ENCODE results near the gene CCDC154. TPM values are rescaled to one million over a fixed set of nuclear protein-coding genes. Genes with fewer than 3 reads are reported as not detected.

CCDC154 gene
- total and polyA plus RNA-seq, 2 donors (not counting 1 experiment from before 2014, with no cell fraction given): 12.4 to 22.9 TPM

- peaks cover 90% of the 10 kb centered on the region for H3K79me2 ChIP-seq (ENCODE audit: control insufficient read depth, insufficient read depth, low read length)
- peak overlapping the region; percentile 91 for H3K27ac Mint-ChIP-seq
- intact Hi-C loops (cut with micrococcal nuclease): no loop called here
- peak overlapping the region; percentile 97 for H3K4me2 ChIP-seq (replicated peaks; ENCODE audit: low read depth, low read length, poor library complexity, severe bottlenecking)
- CTCF ChIA-PET: interaction anchor here (0.7 to 1.5 kb wide), 2 partner anchors 44 to 70 kb away, joined by 3 to 7 read pairs; no protein-coding TSS in a partner anchor
- H3K4me1 Mint-ChIP-seq: peaks cover 53% of the 10 kb centered on the region
- H3K9me3 Mint-ChIP-seq (ENCODE audit: insufficient read depth): no peaks in the 10 kb centered on the region
- peaks cover 24% of the 10 kb centered on the region for H4K20me1 ChIP-seq (ENCODE audit: control insufficient read depth, insufficient read depth, low read length, poor library complexity, severe bottlenecking)
- no peak for DNase-seq
- H3K36me3 ChIP-seq (replicated peaks in 1 of 2; ENCODE audit: control extremely low read depth in 1 of 2, control insufficient read depth in 1 of 2, extremely low read depth in 1 of 2, insufficient read depth in 2 of 2, low read length in 1 of 2): no peaks in the 10 kb centered on the region
- no peak for ATAC-seq (ENCODE audit: low read depth)
- TF ChIP-seq CTCF (IDR thresholded peaks at IDR 0.05) (no peak), EZH2 (IDR thresholded peaks at IDR 0.05; ENCODE audit: borderline replicate concordance, insufficient read depth, low read depth, low read length, poor library complexity, severe bottlenecking) (no peak)
- no peaks in the 10 kb centered on the region for H3K9me3 ChIP-seq (ENCODE audit: control extremely low read depth in 1 of 3, control insufficient read depth in 2 of 3, insufficient read depth in 1 of 3, low read length in 2 of 3)
- H3K4me1 ChIP-seq (ENCODE audit: control insufficient read depth in 2 of 2, insufficient read depth in 2 of 2, low read length in 2 of 2): peaks cover 42 to 59% of the 10 kb centered on the region in 2 donors
- H3K4me3 Mint-ChIP-seq: peak overlapping the region; percentile 91
- no peaks in the 10 kb centered on the region for H3K27me3 ChIP-seq (replicated peaks in 1 of 4; ENCODE audit: control extremely low read depth in 1 of 4, control insufficient read depth in 3 of 4, insufficient read depth in 4 of 4, low read length in 3 of 4)
- 94% methylated on average over 2 of the region's 3 CpGs for WGBS (ENCODE audit: insufficient coverage)
- no peaks in the 10 kb centered on the region for H3K27me3 Mint-ChIP-seq
- no peak overlapping the region for H3K4me3 ChIP-seq (ENCODE audit: control extremely low read depth in 1 of 5, extremely low read depth in 1 of 5, insufficient read depth in 1 of 5, low read depth in 2 of 5, low read length in 4 of 5)
- no peak overlapping the region for H3K9ac ChIP-seq (ENCODE audit: low read length)
- H3K27ac ChIP-seq (ENCODE audit: low read length in 2 of 2): peak overlapping the region in 1 of 2 donors; percentile 96
- H2AFZ ChIP-seq (ENCODE audit: insufficient read depth, low read depth, low read length, poor library complexity, severe bottlenecking): no peak overlapping the region
- POLR2A ChIA-PET: interaction anchor here (0.7 to 2.5 kb wide), 6 partner anchors 8 to 310 kb away, joined by 3 to 12 read pairs (median 4); partner anchors contain the start of genes NUBP2, TELO2 and UQCC4
These were observed 28.6 kb upstream of the CCDC154 start for GRCh38 chr16:1472974-1473373.

DNA sequence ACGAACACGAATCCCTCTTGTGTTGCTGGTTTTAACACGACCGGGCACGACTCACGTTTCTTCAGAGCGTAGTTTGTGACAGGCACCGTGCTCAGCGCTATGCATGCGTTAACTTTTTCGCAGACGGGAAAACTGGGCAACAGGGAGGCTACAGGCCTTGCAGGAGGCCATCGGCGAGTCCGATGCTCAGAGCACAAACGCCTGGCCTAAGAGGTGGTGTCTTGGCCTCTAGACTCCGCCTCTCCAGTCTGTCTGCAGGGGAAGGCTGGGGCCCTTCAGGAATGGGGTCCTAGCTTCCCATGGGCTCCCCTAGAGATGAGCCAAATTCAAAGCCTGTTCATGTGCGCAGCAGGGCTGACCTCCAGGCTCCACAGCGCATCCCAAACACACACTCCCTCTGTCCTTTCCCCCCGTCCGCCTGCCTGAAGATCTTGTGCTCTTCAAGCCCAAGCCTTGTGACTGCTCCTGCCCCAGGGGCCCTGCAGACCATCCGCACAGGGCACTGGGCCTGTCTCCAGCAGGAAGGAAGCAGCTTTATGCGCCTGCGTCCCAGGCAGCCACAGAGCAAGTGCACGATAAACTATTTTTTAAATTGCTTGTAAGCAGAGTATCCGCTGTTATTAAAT is 27.3 kb upstream of the CCDC154 start:
- peak overlapping the region in 2 of 5 experiments; percentile 5 to 9 for H3K4me3 ChIP-seq (ENCODE audit: control extremely low read depth in 1 of 5, extremely low read depth in 1 of 5, insufficient read depth in 1 of 5, low read depth in 2 of 5, low read length in 4 of 5)

More for the DNA sequence above, 27.3 kb upstream of the CCDC154 start:
- ChIA-PET CTCF (interaction anchor here (1.4 to 1.5 kb wide), 3 partner anchors 8 to 108 kb away, joined by 3 to 7 read pairs (median 3); no protein-coding TSS in a partner anchor), POLR2A (interaction anchor here (1.0 to 2.1 kb wide), 4 partner anchors 9 to 51 kb away, joined by 3 to 12 read pairs (median 6); partner anchors contain the start of genes TELO2 and UQCC4)
- Histone ChIP-seq H3K36me3 (replicated peaks in 1 of 2; ENCODE audit: control extremely low read depth in 1 of 2, control insufficient read depth in 1 of 2, extremely low read depth in 1 of 2, insufficient read depth in 2 of 2, low read length in 1 of 2) (no peaks in the 10 kb centered on the region), H3K4me1 (ENCODE audit: control insufficient read depth in 2 of 2, insufficient read depth in 2 of 2, low read length in 2 of 2) (peaks cover 42 to 68% of the 10 kb centered on the region in 2 donors), H3K9ac (ENCODE audit: low read length) (no peak overlapping the region), H2AFZ (ENCODE audit: insufficient read depth, low read depth, low read length, poor library complexity, severe bottlenecking) (no peak overlapping the region), H4K20me1 (ENCODE audit: control insufficient read depth, insufficient read depth, low read length, poor library complexity, severe bottlenecking) (peaks cover 37% of the 10 kb centered on the region), H3K27me3 (replicated peaks in 1 of 4; ENCODE audit: control extremely low read depth in 1 of 4, control insufficient read depth in 3 of 4, insufficient read depth in 4 of 4, low read length in 3 of 4) (no peaks in the 10 kb centered on the region), H3K27ac (ENCODE audit: low read length in 2 of 2) (peak overlapping the region; percentile 76 to 96), H3K79me2 (ENCODE audit: control insufficient read depth, insufficient read depth, low read length) (peaks cover 96% of the 10 kb centered on the region), H3K4me2 (replicated peaks; ENCODE audit: low read depth, low read length, poor library complexity, severe bottlenecking) (peak overlapping the region; percentile 97), H3K9me3 (ENCODE audit: control extremely low read depth in 1 of 3, control insufficient read depth in 2 of 3, insufficient read depth in 1 of 3, low read length in 2 of 3) (no peaks in the 10 kb centered on the region)
- peaks cover 57% of the 10 kb centered on the region for H3K4me1 Mint-ChIP-seq
- no peak for TF ChIP-seq EZH2 (IDR thresholded peaks at IDR 0.05; ENCODE audit: borderline replicate concordance, insufficient read depth, low read depth, low read length, poor library complexity, severe bottlenecking)
- no peak for TF ChIP-seq CTCF (IDR thresholded peaks at IDR 0.05)
- no peaks in the 10 kb centered on the region for H3K27me3 Mint-ChIP-seq
- intact Hi-C loops (cut with micrococcal nuclease): no loop called here
- WGBS (ENCODE audit: insufficient coverage): 58% methylated on average over 24 of the region's 26 CpGs
- ATAC-seq (ENCODE audit: low read depth) (no peak), DNase-seq (no peak)
- no peaks in the 10 kb centered on the region for H3K9me3 Mint-ChIP-seq (ENCODE audit: insufficient read depth)
- H3K27ac Mint-ChIP-seq: peak overlapping the region; percentile 93
- H3K4me3 Mint-ChIP-seq: peak overlapping the region; percentile 65
